ENCODE data around the gene APIP.

APIP gene

DNA sequence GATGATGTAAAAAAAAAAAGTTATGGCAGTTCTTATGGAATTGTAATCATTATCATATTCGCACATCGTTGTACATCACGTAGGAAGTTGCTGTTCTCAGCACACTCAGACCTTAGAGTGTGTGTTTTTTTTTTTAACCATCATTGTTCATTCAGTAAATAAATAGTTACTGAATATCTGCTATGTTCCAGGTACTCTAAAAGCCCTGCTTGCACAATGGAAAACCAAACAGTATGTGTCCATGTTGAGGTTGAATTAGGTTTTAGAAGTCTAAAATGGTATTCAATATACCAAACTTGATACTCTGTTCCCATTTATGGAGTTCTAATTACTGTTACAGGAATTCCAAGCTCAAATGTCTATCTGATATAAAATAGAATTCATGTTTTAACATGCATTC lies 41.4 kb upstream of the APIP start:
- TF ChIP-seq, protein P1, sequence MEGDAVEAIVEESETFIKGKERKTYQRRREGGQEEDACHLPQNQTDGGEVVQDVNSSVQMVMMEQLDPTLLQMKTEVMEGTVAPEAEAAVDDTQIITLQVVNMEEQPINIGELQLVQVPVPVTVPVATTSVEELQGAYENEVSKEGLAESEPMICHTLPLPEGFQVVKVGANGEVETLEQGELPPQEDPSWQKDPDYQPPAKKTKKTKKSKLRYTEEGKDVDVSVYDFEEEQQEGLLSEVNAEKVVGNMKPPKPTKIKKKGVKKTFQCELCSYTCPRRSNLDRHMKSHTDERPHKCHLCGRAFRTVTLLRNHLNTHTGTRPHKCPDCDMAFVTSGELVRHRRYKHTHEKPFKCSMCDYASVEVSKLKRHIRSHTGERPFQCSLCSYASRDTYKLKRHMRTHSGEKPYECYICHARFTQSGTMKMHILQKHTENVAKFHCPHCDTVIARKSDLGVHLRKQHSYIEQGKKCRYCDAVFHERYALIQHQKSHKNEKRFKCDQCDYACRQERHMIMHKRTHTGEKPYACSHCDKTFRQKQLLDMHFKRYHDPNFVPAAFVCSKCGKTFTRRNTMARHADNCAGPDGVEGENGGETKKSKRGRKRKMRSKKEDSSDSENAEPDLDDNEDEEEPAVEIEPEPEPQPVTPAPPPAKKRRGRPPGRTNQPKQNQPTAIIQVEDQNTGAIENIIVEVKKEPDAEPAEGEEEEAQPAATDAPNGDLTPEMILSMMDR (IDR thresholded peaks at IDR 0.05; ENCODE audit: low read depth, low read length): no peak
- no peak for DNase-seq (ENCODE audit: low read depth in 2 of 2)
- no peak overlapping the region for H3K4me3 ChIP-seq (replicated peaks in 1 of 2; ENCODE audit: low read depth in 2 of 2, low read length in 2 of 2)

DNA sequence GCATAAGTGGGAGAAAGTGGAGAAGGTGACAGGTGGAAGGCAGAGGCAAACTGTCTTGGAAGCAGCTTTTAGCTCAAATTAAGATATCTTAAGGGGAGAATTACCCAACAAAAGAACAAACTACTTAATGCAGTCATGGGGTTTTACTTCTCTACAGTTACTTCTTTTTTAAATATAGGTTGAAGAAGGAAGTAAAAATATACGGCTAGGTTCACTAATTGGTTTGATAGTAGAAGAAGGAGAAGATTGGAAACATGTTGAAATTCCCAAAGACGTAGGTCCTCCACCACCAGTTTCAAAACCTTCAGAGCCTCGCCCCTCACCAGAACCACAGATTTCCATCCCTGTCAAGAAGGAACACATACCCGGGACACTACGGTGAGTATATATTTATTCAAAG lies 41.0 kb upstream of the APIP start:
- no peak overlapping the region for H3K4me3 ChIP-seq (replicated peaks in 1 of 2; ENCODE audit: low read depth in 2 of 2, low read length in 2 of 2)
- no peak for DNase-seq (ENCODE audit: low read depth in 2 of 2)
- TF ChIP-seq, protein P1 (IDR thresholded peaks at IDR 0.05; ENCODE audit: low read depth, low read length): no peak

DNA sequence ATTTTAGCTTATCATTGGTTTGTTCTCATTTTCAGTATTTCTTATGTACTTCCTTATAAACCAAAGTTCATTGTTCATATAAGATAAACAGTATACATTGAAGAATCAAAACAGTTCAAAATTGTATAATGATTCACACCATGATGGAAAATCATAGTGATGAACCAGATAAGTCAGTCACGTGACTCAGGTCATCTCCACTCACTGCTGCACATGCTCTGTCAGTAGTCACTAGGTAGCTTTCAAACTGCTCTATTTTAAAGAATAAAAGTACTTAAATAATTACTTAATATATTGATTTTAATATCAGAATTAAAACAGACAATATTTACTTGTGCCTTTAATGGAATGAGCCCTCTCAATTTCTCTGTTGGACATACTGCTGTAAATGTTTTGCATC lies 37.8 kb upstream of the APIP start:
- TF ChIP-seq, protein P1 (IDR thresholded peaks at IDR 0.05; ENCODE audit: low read depth, low read length): no peak
- H3K4me3 ChIP-seq (replicated peaks in 1 of 2; ENCODE audit: low read depth in 2 of 2, low read length in 2 of 2): no peak overlapping the region
- DNase-seq (ENCODE audit: low read depth in 2 of 2): peak in 1 of 2 donors; percentile 3

DNA sequence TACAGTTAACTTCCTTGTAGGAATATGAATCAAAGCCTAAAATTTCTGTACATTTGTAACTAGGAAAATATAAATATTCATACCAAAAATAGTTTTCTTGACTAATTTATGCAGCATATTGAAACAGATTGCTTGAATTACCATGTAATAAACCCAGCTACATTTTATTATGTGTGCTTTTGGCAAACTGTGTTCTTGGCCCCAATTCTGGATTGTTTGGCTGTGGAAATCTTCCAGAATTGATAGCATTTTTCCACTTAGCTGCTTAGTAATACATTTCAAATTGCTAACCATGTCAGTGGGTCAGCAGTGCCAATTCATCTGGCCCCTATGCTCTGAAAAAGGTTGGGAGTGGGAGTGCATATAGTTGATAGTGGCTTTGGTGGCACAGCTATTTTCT lies 32.5 kb upstream of the APIP start:
- no peak overlapping the region for H3K4me3 ChIP-seq (replicated peaks in 1 of 2; ENCODE audit: low read depth in 2 of 2, low read length in 2 of 2)
- peak; percentile 5 to 69 for DNase-seq (ENCODE audit: low read depth in 2 of 2)
- TF ChIP-seq, protein P1 (IDR thresholded peaks at IDR 0.05; ENCODE audit: low read depth, low read length): no peak

DNA sequence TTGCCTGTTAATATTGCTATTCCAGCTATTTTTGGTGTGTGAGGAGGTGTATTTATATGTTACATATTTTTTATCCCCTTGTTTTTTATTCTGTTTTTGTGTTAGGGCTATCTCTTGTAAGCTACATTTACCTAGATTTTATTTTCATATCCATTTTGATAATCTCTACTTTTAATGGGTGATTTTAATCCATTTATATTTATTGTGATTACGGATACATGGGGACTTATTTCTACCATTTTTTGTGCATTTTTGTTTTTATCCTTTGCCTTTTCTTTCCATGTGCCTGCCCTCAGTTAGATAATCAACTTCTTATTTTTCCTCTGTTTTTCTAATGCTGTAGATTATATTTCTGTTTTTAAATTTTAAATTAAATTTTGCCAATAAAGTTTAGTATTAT lies 28.5 kb upstream of the APIP start:
- TF ChIP-seq, protein P1 (IDR thresholded peaks at IDR 0.05; ENCODE audit: low read depth, low read length): no peak
- no peak for DNase-seq (ENCODE audit: low read depth in 2 of 2)

DNA sequence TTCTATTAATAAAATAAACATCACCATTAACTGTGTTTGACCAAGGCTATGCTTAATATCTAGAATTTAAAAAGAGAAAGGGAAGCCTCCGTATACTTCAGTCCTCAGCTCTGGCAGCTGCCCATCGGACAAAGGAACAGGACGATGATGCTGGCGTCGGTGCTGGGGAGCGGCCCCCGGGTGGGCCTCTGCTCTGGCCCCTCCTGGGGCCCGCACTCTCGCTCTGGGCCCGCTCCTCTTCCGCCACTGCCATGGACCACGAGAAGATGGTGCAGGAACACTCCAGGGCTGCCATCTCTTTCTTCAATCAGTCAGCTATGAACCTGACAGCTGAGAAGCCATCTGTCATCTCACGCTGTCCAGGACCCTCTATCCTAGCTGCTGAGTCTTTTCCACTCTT lies 25.5 kb upstream of the APIP start:
- no peak overlapping the region for H3K4me3 ChIP-seq (replicated peaks in 1 of 2; ENCODE audit: low read depth in 2 of 2, low read length in 2 of 2)
- TF ChIP-seq, protein P1 (IDR thresholded peaks at IDR 0.05; ENCODE audit: low read depth, low read length): no peak
- DNase-seq (ENCODE audit: low read depth in 2 of 2): no peak

More for the DNA sequence above, 28.5 kb upstream of the APIP start:
- H3K4me3 ChIP-seq (replicated peaks in 1 of 2; ENCODE audit: low read depth in 2 of 2, low read length in 2 of 2): no peak overlapping the region

DNA sequence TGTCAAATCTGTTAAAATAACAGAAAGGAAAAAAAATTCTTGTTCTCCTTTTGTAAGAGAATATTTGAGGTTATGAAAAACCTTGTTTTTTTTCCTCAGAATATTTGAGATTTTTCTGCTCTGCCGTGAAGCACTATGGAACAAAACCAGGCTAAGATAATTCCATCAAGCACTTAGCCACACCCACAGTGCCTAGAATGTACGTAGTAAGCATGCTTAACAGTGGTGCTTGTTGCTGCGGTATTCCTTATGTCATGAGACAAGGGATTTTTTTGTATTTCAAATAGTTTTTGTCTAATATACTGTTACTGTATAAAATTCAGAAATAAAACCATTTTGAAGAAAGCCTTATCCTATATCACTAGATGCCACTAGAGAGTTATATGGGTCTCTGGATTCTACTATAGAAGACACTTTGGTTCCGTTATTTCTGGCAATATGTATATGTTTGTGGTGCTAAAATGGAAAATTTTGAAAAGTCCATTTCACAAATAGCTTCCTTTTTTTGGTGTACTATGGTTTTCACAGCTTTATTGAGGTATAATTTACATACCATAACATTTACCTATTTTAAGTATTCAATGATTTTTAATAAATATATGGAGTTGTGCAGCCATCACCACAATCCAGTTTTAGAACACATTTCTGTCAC lies 24.0 kb upstream of the APIP start:
- DNase-seq (ENCODE audit: low read depth in 2 of 2): peak; percentile 43 to 58
- no peak overlapping the region for H3K4me3 ChIP-seq (replicated peaks in 1 of 2; ENCODE audit: low read depth in 2 of 2, low read length in 2 of 2)
- TF ChIP-seq, protein P1 (IDR thresholded peaks at IDR 0.05; ENCODE audit: low read depth, low read length): no peak
